ENCODE results near the gene TTYH1.

DNA sequence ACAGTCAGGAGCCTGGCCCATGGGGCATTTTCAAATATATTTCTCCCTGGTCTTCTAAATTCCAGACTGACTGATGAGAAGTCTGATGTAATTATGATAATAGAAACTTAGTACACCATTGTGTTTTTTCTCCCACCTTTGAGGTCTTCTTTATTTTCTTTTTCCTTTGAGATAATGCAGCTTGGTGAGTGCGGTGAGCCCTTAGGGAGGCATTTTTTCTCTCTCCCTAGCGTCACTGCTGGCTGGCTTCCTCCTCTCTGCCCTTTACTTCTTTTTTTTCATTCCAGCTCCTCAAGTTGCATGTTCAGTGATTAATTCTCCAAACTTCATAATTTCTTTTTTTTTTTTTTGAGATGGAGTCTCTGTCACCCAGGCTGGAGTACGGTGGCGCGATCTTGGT lies 70.6 kb downstream of the TTYH1 start:
- TF ChIP-seq HDGF (IDR thresholded peaks at IDR 0.05; ENCODE audit: borderline replicate concordance) (no peak), SP1 (IDR thresholded peaks at IDR 0.05) (no peak)

Data from HEK293T (cell line).